ENCODE results near the gene PUM1. TPM values are rescaled to one million over a fixed set of nuclear protein-coding genes. Genes with fewer than 3 reads are reported as not detected.
A peak's percentile ranks its signal among the peaks of the same experiment; 100 is the strongest.
"Not testable (repeated sequence)": the region's sequence is repeated elsewhere in the genome, so short reads cannot be mapped to it uniquely, and the experiment has no call there.

Gene PUM1
- total RNA-seq, 6 experiments from 2014 or later: 83.6 to 95.4 (median 90.8) TPM

DNA sequence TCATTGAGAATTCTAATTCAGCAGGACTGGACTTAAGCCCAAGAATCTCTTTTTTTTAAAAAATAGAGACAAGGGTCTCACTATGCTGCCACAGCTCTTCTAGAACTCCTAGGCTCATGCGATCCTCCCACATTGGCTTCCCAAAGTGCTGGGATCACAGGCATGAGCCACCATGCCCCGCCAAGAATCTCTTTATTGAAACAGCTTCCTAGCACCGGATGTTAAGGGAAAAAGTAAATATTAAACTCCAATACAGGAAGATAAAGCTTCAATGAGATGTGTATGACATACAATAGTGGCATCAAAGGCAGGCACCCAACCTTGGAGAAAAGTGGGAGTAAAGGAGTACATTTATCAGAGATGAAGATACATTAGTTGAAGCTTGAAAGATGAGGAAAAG is 25.5 kb downstream of the PUM1 start:
- DNase-seq: no peak
- TF ChIP-seq, protein P1, sequence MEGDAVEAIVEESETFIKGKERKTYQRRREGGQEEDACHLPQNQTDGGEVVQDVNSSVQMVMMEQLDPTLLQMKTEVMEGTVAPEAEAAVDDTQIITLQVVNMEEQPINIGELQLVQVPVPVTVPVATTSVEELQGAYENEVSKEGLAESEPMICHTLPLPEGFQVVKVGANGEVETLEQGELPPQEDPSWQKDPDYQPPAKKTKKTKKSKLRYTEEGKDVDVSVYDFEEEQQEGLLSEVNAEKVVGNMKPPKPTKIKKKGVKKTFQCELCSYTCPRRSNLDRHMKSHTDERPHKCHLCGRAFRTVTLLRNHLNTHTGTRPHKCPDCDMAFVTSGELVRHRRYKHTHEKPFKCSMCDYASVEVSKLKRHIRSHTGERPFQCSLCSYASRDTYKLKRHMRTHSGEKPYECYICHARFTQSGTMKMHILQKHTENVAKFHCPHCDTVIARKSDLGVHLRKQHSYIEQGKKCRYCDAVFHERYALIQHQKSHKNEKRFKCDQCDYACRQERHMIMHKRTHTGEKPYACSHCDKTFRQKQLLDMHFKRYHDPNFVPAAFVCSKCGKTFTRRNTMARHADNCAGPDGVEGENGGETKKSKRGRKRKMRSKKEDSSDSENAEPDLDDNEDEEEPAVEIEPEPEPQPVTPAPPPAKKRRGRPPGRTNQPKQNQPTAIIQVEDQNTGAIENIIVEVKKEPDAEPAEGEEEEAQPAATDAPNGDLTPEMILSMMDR (IDR thresholded peaks at IDR 0.05): no peak
- no peaks in the 10 kb centered on the region for H3K27me3 Mint-ChIP-seq (ENCODE audit: insufficient read depth)
- H3K4me3 Mint-ChIP-seq: no peak overlapping the region
- peak overlapping the region; percentile 10 for H3K27ac Mint-ChIP-seq
- no peaks in the 10 kb centered on the region for H3K9me3 Mint-ChIP-seq
- H3K36me3 Mint-ChIP-seq (ENCODE audit: low read depth): peaks cover 28% of the 10 kb centered on the region
- peaks cover 58% of the 10 kb centered on the region for H3K4me1 Mint-ChIP-seq (ENCODE audit: low read depth)

DNA sequence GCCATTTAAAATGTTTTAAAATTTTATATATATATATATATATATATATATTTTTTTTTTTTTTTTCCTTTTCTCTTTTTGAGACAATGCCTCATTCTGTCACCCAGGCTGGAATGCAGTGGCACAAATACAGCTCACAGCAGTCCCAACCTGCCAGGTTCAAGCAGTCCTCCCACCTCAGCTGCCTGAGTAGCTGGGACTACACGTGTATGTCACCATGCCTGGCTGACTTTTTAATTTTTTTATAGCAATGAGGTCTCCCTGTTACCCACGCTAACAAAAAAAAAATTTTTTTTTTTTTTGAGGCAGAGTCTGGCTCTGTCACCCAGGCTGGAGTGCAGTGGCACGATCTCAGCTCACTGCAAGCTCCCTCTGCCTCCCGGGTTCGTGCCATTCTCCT is 26.6 kb downstream of the PUM1 start:
- H3K9me3 Mint-ChIP-seq; H3K27me3 Mint-ChIP-seq (ENCODE audit: insufficient read depth); H3K4me3 Mint-ChIP-seq; DNase-seq: not testable (repeated sequence)
- peaks cover 27% of the 10 kb centered on the region for H3K36me3 Mint-ChIP-seq (ENCODE audit: low read depth)
- peaks cover 68% of the 10 kb centered on the region for H3K4me1 Mint-ChIP-seq (ENCODE audit: low read depth)
- H3K27ac Mint-ChIP-seq: peak overlapping the region; percentile 49; the same call in 1 of the 2 replicates

DNA sequence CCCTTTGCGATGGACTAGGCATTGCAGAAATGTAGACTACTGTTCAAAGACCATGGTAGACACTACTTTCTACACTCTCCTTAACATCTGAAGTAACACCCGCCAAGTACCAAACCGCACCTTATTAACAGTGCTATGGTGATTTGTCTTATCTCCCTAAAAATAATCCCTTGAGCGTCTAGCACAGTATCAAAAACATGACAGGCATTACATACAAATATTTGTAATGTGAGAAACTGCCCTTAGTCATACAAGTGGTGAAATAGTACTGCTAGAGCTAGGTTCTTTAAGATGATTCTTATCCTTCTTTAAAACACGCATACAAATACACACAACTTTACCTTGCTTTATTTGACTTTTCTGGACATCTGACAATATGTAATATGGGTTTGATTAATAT is 27.2 kb downstream of the PUM1 start:
- H3K36me3 Mint-ChIP-seq (ENCODE audit: low read depth): peaks cover 21% of the 10 kb centered on the region
- H3K4me1 Mint-ChIP-seq (ENCODE audit: low read depth): peaks cover 68% of the 10 kb centered on the region
- no peaks in the 10 kb centered on the region for H3K27me3 Mint-ChIP-seq (ENCODE audit: insufficient read depth)
- peak overlapping the region; percentile 78 for H3K27ac Mint-ChIP-seq
- TF ChIP-seq, protein P1 (IDR thresholded peaks at IDR 0.05): no peak
- no peaks in the 10 kb centered on the region for H3K9me3 Mint-ChIP-seq
- peak overlapping the region; percentile 47; the same call in 1 of the 2 replicates for H3K4me3 Mint-ChIP-seq
- DNase-seq: peak; percentile 73

DNA sequence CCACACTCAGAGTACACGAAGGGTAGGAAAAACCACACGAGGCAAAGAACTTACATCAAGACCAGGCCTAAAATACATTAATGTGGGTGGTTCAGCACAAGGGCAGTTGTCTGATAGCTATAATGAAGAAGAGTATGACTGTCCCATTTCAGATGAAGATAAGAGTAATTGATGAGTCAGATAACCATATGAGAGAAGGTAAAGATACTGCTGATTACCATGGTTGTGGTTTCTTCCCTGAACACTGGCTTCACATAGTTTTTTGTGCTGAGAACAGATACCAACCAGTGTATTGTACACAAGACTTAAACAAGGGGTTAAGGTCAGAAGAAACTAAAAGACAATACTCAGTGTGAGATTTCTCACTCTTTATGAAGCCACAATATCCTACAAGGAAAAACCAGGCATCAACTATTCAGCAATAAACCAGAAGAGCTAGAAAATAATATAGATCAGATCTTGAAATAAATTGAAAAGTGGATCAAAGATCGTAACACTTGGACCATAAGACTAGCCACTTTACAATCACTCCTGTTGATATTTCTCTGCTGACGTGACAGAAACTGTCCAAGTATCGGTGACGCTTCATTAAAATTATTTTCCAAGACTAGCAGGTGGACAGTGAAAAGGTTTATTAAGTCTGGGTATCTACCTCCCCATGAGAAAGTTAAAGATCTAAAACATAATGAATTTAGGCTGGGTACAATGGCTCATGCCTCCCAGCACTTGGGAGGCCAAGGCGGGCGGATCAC is 28.6 kb downstream of the PUM1 start:
- peak overlapping the region; percentile 74 for H3K27ac Mint-ChIP-seq
- TF ChIP-seq, protein P1 (IDR thresholded peaks at IDR 0.05): no peak
- no peaks in the 10 kb centered on the region for H3K27me3 Mint-ChIP-seq (ENCODE audit: insufficient read depth)

DNA sequence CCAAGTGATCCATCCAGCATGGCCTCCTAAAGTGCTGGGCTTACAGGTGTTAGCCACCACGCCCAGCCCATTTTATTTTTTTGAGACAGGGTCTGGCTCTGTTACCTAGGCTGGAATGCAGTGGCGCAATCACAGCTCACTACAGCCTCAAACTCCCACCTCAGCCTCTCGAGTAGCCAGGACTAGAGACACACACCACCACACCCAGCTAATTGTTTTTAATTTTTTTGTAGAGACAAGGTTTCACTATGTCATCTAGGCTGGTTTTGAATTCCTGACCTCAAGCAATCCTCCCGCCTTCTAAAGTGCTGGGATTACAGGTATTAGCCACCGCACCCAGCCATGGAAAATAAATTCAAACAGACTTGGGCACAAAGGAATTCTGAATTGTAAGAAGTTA is 31.9 kb downstream of the PUM1 start:
- TF ChIP-seq, protein P1 (IDR thresholded peaks at IDR 0.05): no peak
- Mint-ChIP-seq H3K27me3 (ENCODE audit: insufficient read depth) (peaks cover 1% of the 10 kb centered on the region; the same call in 1 of the 2 replicates), H3K27ac (peak overlapping the region; percentile 8; the same call in 1 of the 2 replicates), H3K9me3 (no peaks in the 10 kb centered on the region), H3K4me3 (no peak overlapping the region), H3K36me3 (ENCODE audit: low read depth) (peaks cover 19% of the 10 kb centered on the region), H3K4me1 (ENCODE audit: low read depth) (peaks cover 79% of the 10 kb centered on the region)
- no peak for DNase-seq

More for the DNA sequence above, 28.6 kb downstream of the PUM1 start:
- Mint-ChIP-seq H3K4me1 (ENCODE audit: low read depth) (peaks cover 70% of the 10 kb centered on the region), H3K36me3 (ENCODE audit: low read depth) (peaks cover 17% of the 10 kb centered on the region; the same call in 1 of the 2 replicates), H3K4me3 (peak overlapping the region; percentile 26), H3K9me3 (no peaks in the 10 kb centered on the region)
- DNase-seq: peak; percentile 68

DNA sequence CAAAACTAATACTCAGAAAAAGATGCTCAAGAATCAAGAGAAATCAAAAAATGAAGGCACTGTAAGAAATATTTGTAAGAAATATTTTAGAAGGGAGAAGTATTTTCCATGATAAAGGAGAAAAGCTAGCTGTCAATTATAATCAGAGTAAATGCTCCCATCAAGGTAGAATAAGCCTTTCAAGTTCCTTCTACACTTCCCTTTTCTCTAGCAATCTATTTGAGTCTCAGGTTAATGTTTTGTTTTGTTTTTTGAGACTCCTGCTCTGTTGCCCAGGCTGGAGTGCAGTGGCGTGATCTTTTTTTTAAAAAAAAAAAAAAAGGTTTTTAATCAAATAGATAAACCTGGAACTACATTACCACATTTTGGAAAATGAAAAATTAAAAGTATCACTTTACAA is 33.3 kb downstream of the PUM1 start:
- no peak overlapping the region for H3K4me3 Mint-ChIP-seq
- H3K27ac Mint-ChIP-seq: no peak overlapping the region
- H3K27me3 Mint-ChIP-seq (ENCODE audit: insufficient read depth): peaks cover 1% of the 10 kb centered on the region; the same call in 1 of the 2 replicates
- H3K4me1 Mint-ChIP-seq (ENCODE audit: low read depth): peaks cover 80% of the 10 kb centered on the region
- H3K9me3 Mint-ChIP-seq: no peaks in the 10 kb centered on the region
- H3K36me3 Mint-ChIP-seq (ENCODE audit: low read depth): peaks cover 25% of the 10 kb centered on the region
- TF ChIP-seq, protein P1 (IDR thresholded peaks at IDR 0.05): no peak
- DNase-seq: no peak

All from HFFc6 (cell line).